PC-3 (cell line): ENCODE data around the gene LTBP4.

Experiments
- CTCF ChIP-seq: fragments of 300-600 bp; sonication (generic); conservative IDR thresholded peaks from 2 replicates; pipeline ENCODE4 v1.5.1; 2017; ENCODE audit warnings: antibody characterized with exemption, low read depth, mild to moderate bottlenecking, low read length
- EZH2phosphoT487 ChIP-seq: fragments of 300-600 bp; sonication (generic); IDR thresholded peaks from 2 replicates; pipeline ENCODE4 v1.6.1; 2018; ENCODE audit warnings: mild to moderate bottlenecking, antibody characterized with exemption, low read length, borderline replicate concordance

GRCh38 chr19:40617961-40618360 lies 16.8 kb downstream of the LTBP4 start:
- TF ChIP-seq CTCF (no peak), EZH2phosphoT487 (no peak)
